CD1c-positive myeloid dendritic cell (primary cell): ENCODE measurements around the gene ADGRL3.
"Not testable (repeated sequence)": the region's sequence is repeated elsewhere in the genome, so short reads cannot be mapped to it uniquely, and the experiment has no call there.

Experiments
- DNase-seq: peaks from one replicate; pipeline ENCODE4 v3.0.0-alpha.2; 2016; ENCODE audit errors: extremely low spot score

ADGRL3 gene

DNA sequence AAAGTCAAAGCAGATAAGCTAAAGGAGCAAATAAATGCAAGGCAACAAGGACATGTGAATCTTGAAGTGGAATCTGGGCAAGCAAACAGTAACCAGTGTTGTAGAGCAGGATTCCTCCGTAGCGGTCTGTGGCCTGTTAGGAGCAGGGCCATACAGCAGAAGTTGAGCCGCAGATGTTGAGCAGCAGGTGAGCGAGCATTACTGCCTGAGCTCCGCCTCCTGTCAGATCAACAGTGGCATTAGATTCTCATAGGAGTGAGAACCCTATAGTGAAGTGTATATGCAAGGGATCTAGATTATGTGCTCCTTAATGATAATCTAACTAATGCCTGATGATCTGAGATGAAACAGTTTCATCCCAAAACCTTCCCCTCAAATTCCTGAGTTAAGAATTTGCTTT lies 550.7 kb downstream of the ADGRL3 start:
- no peak for DNase-seq

DNA sequence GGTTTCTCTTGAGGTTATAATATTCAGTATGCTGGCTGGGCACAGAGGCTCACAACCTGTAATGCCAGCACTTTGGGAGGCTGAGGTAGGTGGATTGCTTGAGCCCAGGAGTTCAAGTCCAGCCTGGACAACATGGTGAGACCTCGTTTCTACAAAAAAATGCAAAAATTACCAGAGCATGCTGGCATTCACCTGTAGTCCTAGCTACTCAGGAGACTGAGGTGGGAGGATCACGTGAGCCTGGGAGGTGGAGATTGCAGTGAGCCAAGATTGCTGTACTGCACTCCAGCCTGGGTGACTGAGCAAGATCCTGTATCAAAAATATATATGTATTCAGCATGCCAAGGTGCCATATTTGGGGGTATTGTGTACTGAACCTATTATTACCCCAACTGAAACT lies 552.5 kb downstream of the ADGRL3 start:
- DNase-seq, result no peak

DNA sequence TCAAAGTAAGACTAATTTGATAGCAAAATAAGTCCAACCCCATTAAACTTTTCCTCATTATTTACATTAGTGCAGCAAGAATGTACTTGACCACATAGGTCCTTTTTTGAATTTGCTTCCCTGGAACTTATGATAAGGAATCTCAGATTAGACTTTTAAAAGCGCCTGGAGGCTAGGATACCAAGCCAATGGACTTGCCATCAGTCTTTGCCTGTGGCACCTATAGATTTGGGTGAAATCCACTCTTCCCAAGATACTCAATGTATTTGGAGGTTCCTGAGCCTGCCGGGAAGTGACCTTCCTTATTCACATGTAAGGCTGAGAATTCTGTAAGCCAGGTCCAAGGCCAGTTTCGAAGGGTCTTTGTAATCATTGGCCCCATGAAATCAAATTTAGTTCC lies 553.6 kb downstream of the ADGRL3 start:
- no peak for DNase-seq

DNA sequence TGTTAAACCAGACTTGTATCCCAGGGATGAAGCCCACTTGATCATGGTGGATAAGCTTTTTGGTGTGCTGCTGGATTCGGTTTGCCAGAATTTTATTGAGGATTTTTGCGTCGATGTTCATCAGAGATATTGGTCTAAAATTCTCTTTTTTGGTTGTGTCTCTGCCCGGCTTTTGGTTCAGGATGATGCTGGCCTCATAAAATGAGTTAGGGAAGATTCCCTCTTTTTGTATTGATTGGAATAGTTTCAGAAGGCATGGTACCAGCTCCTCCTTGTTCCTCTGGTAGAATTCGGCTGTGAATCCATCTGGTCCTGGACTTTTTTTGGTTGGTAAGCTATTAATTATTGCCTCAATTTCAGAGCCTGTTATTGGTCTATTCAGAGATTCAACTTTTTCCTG lies 556.8 kb downstream of the ADGRL3 start:
- not testable (repeated sequence) for DNase-seq

DNA sequence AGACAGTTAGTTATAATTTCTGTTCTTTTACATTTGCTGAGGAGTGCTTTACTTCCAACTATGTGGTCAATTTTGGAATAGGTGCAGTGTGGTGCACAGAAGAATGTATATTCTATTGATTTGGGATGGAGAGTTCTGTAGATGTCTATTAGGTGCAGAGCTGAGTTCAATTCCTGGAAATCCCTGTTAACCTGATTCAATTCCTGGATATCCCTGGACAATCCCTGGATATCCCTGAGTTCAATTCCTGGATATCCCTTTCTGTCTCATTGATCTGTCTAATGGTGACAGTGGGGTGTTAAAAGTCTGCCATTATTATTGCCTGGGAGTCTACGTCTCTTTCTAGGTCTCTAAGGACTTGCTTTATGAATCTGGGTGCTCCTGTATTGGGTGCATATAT lies 557.9 kb downstream of the ADGRL3 start:
- DNase-seq, result not testable (repeated sequence)

GRCh38 chr4:61758596-61758995 lies 558.5 kb downstream of the ADGRL3 start:
- not testable (repeated sequence) for DNase-seq

GRCh38 chr4:61759245-61759644 lies 559.1 kb downstream of the ADGRL3 start:
- not testable (repeated sequence) for DNase-seq

- DNase-seq, result not testable (repeated sequence)
These were observed 559.8 kb downstream of the ADGRL3 start for GRCh38 chr4:61759885-61760284.

DNA sequence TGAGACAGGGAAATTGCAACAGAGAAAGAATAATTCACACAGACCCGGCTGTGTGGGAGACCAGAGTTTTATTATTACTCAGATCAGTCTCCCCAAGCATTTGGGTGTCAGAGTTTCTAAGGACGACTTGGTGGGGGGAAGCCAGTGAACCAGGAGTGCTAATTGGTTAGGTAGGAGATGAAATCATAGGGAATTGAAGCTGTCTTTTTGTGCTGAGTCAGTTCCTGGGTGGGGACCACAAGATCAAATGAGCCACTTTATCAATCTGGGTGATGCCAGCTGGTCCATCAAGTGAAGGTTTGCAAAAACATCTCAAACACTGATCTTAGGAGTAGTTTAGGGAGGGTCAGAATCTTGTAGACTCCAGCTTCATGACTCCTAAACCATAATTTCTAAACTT lies 560.7 kb downstream of the ADGRL3 start:
- no peak for DNase-seq

- DNase-seq, result no peak
These were observed 562.8 kb downstream of the ADGRL3 start for GRCh38 chr4:61762722-61763627.

- no peak for DNase-seq
These were observed 563.6 kb downstream of the ADGRL3 start for GRCh38 chr4:61763682-61764081.

DNA sequence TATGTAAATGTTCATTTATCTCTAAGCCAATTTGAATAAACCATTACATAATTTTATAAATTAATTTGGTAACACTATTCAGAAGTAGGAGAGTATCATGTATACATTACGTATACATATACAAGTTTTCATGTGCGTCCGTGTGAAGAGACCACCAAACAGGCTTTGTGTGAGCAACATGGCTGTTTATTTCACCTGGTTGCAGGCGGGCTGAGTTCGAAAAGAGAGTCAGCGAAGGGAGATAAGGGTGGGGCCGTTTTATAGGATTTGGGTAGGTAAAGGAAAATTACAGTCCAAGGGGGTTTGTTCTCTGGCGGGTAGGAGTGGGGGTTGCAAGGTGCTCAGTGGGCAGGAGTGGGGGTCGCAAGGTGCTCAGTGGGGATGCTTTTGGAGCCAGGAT lies 564.0 kb downstream of the ADGRL3 start:
- not testable (repeated sequence) for DNase-seq

- DNase-seq, result not testable (repeated sequence)
These were observed 569.5 kb downstream of the ADGRL3 start for GRCh38 chr4:61769444-61770167.

DNA sequence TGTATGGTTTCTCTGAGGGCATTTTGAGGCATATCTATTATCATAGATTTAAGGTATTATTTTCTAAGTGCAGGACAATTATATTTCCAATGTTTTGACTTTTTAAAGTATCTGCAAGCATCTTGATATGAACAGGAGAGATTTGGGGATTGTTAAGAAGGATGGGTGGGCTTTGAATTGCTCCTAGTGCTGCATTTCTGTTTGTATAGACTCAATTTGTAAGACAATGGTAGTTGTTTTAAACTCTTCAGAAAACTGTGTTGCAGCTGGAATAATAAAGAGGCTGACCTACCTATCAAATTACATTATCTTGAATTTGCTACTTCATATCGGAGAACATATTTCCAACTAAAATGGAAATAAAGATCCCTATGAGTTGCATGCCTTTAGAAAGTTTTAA lies 570.3 kb downstream of the ADGRL3 start:
- DNase-seq, result no peak

DNA sequence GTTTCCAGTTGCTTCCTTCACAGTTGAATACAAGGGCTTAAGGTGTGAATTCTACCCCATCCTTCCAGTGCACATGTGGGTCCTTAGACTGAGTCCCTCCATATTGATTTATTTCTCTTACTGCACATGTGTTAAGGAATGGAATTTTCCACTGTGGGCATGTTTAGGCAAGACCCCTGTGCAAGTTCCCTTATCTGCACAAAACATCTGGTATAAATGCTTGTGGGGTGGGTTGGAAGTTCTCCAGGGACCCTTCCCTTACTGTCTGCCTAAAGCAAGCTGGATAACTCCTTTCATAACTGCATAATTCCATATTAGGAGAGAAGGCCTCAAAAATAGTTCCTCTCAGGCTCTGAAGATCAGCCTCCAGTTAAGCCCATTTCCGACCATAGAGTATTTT lies 570.9 kb downstream of the ADGRL3 start:
- no peak for DNase-seq

GRCh38 chr4:61772126-61772525 lies 572.0 kb downstream of the ADGRL3 start:
- DNase-seq, result no peak

DNA sequence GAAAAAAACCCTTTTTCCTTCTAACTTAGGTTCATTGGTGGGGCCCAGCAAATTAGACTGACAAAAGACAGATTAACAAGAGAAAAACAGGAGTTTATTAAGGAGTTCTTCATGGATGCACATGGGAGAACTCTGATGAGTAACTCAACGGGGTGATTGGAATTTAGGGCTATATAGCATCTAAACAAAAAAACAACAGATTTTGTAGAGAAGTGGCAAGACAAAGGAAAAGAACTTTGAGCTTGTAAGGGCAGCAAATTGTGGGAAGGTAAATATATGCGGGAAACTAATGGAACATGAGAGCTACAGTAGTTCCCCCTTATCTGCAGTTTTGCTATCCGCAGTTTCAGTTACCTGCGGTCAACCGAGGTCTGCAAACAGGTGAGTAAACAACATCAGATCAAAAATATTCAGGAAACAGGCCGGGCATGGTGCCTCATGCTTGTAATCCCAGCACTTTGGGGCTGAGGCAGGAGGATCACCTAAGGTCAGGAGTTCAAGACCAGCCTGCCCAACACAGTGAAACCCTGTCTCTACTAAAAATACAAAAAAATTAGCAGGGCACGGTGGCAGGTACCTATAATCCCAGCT lies 573.6 kb downstream of the ADGRL3 start:
- DNase-seq, result no peak

DNA sequence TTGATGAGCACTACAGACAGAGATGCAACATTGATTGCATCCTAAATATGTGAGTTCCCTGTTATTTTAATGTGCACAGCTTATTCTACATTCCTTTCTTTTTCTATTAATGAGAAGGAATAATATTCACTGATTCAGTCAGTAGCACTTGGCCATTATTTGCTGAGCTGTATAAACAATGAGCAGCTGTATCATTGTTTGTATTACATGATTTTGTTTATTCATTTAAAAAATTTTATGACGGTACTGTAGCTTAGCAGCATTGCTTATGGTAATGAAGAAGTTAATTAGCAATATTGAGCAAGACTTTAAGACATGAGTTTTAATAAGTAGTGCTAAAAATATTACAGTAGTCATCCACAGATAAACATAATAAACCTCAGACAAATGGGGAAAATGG lies 582.0 kb downstream of the ADGRL3 start:
- DNase-seq, result no peak

DNA sequence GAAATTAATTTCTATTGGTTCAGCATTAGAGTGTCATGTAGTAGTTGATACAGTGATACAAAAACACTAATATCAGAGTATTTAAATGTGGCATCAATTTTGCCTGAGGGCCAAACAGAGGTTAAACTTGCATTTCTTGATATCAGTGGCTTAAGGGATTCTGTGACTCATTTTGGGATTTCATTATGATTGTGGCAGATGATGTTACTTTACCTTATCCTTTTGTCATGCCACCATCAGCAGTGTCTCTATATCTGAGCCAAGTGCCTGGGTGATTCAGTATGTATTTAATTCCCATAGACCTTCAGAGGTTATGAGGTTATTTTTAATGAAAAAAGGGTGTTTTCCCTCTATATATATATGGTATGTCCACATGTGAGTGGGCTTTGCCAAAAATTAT lies 582.9 kb downstream of the ADGRL3 start:
- no peak for DNase-seq

GRCh38 chr4:61785761-61786160 lies 585.6 kb downstream of the ADGRL3 start:
- DNase-seq, result no peak

DNA sequence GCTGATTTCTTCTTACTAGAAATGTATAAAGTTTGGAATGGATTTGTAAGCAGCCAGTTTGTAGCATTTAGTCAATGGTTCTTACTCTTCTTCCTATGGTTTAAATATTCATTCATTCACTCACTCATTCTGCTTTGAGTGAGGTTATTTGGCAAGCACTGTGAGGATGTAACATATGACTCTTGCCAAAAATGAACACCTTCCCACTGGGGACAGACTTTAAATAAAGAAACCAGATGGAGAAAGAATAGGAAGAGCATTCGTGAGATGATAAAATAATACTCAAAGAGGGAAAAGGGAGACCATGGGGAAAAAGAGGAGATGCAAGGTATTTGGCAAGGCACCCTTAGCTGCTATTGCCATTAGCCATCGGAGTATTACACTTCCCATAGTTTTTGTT lies 586.1 kb downstream of the ADGRL3 start:
- DNase-seq, result no peak

GRCh38 chr4:61795998-61796397 lies 595.9 kb downstream of the ADGRL3 start:
- no peak for DNase-seq

GRCh38 chr4:61799794-61800193 lies 599.7 kb downstream of the ADGRL3 start:
- no peak for DNase-seq
